ENCODE results near the gene ZNRF3. TPM values are rescaled to one million over a fixed set of nuclear protein-coding genes. Genes with fewer than 3 reads are reported as not detected.
"Not testable (repeated sequence)": the region's sequence is repeated elsewhere in the genome, so short reads cannot be mapped to it uniquely, and the experiment has no call there.

The ZNRF3 gene
- total RNA-seq, 1 experiment from 2014 or later = 2.6 TPM

DNA sequence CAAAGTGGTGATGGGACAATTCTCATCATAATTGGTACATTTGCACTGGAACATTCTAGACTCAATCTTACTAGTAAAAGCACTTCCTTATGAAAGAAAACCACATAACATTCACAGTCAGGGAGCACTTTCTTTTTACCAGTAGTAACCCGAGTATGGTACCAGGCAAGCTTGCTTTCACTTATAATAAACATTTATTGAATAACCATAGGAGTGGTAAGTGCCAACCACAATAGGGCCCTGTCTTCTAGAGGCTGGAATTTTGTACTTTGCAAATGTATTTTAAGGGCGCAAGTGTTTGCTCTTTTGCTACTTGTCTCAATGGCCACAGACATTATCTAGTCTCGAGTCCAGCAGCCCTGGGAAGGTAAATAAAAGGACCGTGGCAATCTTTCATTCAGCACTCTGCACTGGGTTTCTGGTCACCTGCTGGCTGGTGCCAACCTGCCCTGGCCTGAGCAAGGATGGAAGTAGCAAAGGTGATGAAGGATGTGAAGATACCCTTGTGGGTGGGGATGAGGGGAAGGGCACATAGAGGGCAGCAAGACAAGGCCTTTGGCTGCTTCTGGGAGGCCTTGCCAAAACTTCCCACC, 154.1 kb downstream of the ZNRF3 start:
- DNase-seq (ENCODE audit: low spot score) = no peak

DNA sequence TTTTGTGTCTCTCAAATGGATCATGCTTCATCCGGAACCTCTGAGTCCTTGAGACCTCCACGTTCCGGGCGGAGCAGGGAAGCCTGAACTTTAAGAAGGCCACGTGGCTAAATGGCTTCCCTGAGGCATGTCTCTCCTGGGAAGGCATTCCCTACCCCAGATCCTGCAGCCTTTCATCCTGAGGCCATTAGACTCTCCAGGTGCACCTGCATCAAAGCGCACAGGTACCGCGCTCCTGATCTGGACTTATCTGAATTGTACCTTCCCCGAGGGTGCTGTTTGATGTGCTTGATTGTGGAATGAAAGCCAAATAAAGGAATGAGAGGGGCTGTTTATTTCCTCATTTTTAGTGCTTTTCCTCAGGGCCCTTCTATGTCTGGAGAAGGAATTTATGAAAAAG, 155.8 kb downstream of the ZNRF3 start:
- DNase-seq (ENCODE audit: low spot score) = no peak

DNA sequence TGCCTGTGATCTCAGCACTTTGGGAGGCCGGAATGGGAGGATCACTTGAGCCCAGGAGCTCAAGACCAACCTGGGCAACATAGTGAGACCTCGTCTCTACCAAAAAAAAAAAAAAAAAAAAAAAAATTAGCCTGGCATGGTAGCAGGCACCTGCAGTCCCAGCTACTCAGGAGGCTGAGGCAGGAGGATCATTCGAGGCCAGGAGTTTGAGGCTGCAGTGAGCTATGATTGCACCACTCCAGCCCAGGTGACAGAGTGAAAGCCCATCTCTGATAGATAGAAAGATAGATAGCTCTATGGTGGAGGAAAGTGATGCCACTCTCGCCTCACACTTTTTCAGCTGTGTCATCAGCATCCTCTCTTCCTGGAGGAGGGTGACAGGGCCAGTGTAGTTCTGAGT, 156.3 kb downstream of the ZNRF3 start:
- not testable (repeated sequence) for DNase-seq (ENCODE audit: low spot score)

DNA sequence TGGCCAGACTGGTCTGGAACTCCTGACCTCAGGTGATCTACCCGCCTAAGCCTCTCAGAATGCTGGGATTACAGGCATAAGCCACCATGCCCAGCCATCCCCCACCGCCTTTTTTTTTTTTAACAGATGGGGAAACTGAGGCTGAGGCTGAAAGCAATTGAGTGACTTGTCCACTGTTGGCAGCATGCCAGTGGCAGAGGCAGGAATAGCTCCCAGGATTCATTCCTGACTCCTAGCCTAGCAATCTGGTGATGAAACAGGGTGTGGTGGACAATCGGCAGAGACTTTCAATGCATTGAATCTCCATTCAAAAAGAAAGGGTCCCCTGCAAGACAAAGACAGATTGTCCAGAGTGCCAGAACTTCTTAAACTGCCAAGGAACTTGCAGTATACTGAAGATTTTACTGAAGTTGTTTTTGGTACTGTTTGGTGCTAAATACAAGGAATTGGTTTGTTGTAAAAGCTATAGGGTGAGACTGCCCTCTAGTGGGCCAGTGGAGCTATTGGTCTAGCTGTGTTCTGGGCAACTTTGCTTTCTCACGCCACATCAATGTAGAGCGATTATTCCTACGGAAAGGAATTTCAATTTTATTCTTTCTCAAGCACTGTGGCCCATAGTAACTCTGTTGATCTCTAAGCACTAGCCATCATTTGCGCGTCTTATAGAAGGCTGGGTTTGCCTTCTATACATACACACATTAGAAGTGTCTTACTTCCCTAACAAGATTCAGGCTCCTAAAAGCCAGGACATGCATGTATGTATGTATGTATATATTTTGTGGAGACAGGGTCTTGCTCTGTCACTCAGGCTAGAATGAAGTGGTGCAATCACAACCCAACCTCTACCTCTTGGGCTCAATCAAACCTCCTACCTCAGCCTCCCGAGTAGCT, 157.3 kb downstream of the ZNRF3 start:
- peak; percentile 57 for DNase-seq (ENCODE audit: low spot score)

DNA sequence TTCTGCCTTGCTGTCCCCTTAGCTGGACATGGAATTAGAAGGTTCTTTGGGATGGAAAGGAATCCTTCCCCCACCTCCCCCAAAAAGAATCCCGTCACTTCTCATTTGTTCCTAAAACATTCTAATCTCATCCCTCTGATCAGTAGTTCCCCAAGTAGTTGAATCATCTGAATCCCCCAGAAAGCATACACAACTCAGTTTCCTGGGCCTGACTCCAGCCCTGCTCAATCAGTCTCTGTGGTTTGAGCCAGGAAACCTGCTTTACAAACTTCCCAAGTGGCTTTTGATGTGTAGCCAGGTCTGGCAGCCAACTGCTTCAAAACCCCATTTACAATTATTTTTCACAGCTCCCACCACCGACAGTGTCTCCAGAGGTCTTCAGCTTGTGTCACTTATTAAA, 158.0 kb downstream of the ZNRF3 start:
- DNase-seq (ENCODE audit: low spot score) = peak; percentile 23

DNA sequence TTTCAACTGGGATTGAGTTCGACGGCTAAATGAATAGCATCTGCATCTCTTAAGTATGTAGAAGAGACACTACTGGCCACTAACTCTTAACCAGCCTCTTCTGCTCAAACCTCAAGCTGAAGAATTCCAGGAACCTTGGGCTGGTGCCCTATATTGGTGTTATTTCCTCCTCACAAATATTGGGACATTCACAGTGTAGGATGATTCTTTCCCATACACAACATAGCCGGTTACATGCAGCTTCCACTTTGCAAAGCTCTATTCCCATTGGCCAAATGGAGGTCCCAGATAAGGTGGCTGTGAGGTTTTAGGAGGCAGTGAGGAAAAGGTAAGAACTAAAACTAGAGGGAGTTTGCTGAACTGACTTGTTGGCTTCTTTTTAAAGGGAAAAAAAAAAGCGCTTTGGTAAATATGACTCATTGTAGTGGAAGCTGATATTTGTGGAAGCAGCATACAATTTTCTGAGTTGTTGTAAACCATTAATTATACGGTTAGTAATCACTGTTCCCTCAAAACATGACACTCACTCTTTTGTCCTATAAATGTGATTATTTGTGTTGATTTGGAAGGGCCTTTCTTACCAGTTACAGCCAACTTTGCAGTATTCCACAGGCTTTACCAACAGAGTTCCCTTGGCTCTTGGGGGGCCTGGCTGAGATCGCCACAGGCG, 160.7 kb downstream of the ZNRF3 start:
- DNase-seq (ENCODE audit: low spot score) = peak; percentile 31

DNA sequence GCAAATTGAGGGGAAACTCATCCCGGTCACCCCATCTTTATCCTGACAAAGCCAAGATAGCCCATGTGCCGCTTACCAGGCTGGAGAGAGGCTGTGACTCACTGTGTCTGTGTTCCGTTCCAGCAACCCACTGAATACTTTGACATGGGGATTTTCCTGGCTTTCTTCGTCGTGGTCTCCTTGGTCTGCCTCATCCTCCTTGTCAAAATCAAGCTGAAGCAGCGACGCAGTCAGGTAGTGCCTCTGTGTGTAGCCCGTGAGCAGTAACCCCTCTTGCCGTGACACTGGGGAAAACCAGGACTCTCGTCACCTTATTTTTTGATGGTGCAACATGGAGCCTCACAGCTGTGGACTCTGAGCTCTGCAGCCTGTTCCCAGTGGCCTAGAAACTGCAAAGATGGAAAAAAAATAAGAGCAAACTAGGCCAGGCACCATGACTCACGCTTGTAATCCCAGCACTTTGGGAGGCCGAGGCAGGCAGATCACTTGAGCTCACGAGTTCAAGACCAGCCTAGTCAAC, 161.3 kb downstream of the ZNRF3 start:
- peak; percentile 35 for DNase-seq (ENCODE audit: low spot score)

DNA sequence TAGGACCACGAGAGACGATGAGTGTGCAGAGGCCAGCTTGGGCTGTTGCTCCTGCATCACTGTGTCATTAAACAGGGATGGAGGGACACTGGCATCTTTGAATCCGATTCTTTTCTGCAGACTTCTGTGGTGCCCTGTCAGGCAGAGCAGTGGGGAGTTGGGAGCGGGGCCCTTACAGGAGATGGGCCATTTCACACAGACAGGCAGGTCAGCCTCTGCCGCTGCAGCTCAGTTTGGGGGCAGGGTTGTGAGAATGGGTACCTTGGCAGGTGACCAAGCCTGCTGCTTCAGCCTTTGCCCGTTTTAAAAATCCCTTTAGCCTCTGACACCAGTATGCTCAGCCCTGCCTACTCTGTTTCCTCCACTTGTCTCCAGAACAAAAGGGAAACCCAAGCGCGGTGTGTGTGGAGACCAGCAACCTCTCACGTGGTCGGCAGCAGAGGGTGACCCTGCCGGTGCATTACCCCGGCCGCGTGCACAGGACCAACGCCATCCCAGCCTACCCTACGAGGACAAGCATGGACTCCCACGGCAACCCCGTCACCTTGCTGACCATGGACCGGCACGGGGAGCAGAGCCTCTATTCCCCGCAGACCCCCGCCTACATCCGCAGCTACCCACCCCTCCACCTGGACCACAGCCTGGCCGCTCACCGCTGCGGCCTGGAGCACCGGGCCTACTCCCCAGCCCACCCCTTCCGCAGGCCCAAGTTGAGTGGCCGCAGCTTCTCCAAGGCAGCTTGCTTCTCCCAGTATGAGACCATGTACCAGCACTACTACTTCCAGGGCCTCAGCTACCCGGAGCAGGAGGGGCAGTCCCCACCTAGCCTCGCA, 165.7 kb downstream of the ZNRF3 start:
- no peak for DNase-seq (ENCODE audit: low spot score)

DNA sequence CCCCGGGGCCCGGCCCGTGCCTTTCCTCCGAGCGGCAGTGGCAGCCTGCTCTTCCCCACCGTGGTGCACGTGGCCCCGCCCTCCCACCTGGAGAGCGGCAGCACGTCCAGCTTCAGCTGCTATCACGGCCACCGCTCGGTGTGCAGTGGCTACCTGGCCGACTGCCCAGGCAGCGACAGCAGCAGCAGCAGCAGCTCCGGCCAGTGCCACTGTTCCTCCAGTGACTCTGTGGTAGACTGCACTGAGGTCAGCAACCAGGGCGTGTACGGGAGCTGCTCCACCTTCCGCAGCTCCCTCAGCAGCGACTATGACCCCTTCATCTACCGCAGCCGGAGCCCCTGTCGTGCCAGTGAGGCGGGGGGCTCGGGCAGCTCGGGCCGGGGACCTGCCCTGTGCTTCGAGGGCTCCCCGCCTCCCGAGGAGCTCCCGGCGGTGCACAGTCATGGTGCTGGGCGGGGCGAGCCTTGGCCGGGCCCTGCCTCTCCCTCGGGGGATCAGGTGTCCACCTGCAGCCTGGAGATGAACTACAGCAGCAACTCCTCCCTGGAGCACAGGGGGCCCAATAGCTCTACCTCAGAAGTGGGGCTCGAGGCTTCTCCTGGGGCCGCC, 166.4 kb downstream of the ZNRF3 start:
- no peak for DNase-seq (ENCODE audit: low spot score)

DNA sequence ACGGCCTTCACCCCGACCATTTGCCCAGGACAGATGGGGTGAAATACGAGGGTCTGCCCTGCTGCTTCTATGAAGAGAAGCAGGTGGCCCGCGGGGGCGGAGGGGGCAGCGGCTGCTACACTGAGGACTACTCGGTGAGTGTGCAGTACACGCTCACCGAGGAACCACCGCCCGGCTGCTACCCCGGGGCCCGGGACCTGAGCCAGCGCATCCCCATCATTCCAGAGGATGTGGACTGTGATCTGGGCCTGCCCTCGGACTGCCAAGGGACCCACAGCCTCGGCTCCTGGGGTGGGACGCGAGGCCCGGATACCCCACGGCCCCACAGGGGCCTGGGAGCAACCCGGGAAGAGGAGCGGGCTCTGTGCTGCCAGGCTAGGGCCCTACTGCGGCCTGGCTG, 167.1 kb downstream of the ZNRF3 start:
- no peak for DNase-seq (ENCODE audit: low spot score)

DNA sequence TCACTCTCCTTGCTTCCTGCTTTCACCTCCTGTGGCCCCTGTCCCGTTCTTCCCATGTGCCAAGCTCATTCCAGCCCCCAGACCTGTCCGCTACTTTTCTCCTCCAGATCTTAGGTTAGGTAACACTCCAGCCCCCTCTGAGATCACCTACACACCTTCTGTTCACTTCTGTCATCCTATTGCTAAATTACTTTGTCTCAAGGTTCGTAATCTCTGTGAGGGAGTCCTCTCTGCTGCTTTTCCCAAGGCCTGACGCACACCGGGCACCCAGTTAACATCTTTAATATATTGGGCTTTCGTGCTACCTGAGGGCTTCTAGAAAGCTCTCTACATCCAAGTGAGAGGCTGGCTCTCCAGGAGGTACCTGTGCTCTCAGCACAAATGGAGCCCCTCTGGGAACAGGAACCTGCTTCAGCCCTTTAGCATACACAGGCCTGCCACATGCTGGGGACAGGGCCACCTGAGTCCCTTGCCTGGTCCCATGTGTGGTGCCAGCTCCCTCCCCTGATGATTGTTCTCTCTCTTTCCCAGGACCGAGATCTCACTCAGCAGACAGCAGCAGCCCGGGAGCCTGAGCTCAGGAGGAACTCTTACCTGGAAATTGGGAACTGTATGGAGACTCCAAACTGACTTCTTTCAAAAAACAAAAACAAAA, 169.8 kb downstream of the ZNRF3 start:
- DNase-seq (ENCODE audit: low spot score) = no peak

DNA sequence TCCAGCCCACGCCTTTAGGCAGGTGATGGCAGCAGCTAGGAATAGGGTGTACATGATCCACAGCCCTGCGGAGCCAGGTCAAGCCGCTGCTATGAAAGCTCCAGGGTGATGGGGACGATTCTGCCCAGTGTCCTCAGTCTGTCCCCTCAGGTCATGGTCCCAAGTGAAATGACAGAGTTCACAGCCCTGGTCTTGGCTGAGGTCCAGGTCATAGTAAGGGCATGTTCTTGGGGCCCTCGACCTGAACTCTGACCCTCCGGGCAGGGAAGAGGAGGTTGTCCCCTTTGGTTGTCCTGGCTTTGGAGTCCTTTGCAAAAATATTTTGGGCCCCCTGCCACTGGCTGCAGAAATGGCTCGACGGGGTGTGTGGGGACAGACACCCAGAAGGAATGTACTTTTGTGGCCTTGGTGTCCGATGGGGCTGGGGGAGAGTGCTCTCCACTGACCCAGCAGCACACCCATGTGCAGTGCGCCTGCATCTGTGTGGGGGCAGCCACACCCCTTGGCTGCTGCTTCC, 170.9 kb downstream of the ZNRF3 start:
- DNase-seq (ENCODE audit: low spot score) = no peak

DNA sequence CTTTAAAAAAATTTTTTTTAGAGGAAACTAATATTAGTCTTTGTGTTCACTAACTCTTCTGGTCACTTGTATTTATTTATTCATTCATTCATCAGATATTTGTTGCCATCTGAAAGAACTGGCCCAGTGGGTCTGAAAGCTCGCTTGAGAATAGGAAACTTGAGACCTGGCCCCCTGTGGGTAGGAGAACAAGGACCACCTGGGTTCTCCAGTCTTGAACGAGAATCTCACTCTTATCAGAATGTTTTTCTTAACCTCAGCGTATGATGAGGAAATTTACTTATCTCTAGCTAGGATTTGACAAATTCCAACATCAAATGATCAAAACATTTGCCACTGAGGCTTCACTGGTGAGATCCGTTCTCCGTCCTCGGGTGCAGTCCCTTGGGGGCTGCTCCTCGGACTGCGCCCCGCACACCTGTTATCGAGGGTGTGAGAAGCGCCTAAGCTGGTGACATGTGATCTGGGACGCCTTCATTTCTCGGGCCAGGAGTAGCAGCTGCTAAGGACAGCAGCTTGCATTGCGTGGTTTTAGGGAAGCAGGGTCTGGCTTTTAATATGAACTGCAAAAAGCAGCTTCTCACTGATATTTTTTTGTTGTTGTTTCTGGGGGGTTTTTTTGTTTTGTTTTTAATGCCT, 171.9 kb downstream of the ZNRF3 start:
- DNase-seq (ENCODE audit: low spot score) = no peak

DNA sequence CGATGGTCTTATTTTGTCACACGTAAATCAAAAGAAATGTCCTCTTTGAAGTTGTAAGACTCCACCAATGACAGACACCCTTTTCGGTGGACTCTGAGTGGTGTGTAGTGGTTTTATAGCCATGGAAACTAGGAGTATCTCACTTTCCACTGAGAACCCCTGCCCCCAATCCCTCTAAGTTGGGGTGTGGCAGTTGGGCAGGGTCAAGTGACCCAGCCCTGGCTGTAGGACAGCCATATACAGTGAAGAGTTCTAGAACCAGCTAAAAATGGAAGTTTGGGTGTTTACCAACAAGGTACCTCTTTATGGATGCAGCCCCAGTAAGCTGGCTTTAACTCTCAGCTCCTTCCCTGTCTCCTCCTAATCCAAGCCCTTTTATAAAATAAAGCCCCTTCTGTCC, 173.1 kb downstream of the ZNRF3 start:
- no peak for DNase-seq (ENCODE audit: low spot score)

DNA sequence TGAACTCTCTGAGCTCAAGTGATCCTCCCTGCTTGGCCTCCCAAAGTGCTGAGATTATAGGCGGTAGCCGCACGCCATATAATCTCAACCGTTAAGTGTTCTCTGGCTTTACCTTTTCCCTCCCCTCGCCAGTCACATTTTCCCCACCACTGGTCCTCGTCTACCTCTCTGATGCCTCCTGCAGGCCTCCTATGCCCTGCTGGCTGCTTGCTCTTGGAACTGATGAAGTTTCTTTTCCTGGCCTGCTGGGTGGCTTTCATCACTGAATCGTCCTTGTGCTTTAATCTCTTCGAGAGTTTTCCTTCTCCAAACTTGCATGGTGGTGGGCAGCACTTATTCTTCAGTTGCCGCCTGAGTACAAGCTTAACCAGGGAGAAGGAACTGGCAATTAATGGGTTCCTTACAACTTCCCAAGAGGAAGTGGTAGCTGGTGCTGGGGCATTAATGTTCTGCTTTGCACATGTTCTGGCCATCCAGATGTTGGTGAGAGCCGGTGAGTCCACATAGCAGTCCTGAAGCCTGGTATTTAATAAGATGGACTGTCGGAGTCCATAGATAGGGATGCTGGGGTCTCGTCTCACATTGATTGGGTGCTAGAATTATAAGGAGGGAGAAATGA, 177.0 kb downstream of the ZNRF3 start:
- DNase-seq (ENCODE audit: low spot score) = no peak

DNA sequence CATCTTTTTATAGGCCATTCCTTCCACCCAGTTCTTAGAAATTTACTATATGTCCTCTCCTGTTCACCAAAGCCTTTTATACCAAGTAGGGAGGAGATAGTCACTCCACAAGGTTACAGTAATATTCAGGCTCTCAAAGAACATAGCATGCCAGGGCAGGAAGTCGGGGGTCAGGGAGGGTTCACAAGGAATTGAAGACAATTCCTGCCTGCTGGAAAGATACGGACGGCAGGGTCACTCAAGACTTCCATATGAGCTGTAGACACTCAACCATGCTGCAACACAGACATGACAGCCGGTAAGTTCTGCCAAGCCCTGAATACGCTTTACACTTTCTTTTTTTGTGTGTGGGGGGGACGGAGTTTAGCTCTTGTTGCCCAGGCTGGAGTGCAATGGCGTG, 177.6 kb downstream of the ZNRF3 start:
- DNase-seq (ENCODE audit: low spot score) = no peak

DNA sequence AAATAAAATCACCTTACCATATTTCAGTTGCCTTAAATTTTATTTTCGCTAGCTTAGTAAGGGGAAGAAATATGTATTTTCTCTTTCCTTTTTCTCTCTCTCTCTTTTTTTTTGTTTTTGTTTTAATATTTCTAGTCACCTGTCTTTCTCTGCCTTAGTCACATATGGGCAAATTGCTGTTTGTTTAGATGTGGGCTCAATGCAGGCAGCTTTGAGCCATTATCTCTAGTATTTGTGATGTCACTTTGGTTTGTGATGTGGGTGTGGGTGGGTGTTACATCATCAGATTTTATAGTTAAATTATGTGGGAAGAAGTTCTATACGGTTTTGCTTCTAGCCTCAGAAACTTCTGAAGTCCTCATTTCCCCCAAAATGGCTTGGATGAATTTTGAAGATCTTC, 178.4 kb downstream of the ZNRF3 start, which contains the start of gene C22orf31:
TSS of gene C22orf31 (minus strand) at position 59 of the 400 bp plus-strand sequence. CDS start at position 20, 39 bp downstream.
- no peak for DNase-seq (ENCODE audit: low spot score)

DNA sequence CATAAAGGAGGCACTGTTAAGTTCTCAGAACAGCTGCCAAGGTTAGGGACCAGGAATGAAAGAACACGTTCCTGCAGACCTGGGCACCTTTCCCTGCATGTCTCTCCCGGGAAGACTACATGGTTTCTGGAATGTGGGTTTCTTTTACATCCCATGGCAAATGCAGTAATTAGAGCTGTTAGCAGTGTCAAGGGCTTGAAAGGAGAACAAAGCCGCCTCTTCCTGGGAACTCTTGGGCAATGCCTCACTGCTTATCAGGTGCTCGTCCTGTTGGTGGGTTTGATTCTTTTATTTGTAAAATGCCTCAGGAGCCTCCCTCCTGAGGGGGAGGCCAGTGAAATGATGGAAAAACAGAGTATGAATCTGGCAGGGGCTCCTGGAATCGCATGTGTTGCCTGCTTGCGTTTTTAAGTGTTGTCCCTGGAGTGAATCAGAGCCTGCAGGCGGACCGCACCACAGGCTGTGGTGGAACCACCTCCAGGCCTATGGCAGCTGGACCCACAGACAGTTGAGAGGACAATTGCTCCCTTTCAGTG, 179.0 kb downstream of the ZNRF3 start:
- no peak for DNase-seq (ENCODE audit: low spot score)
